Psoas muscle (tissue), 8 donors: ENCODE results near the gene SLC43A1. TPM values are rescaled to one million over a fixed set of nuclear protein-coding genes. Genes with fewer than 3 reads are reported as not detected.

Experiments used
- ATAC-seq, 4 donors: fragments of 200-7000 bp; cut with Tn5 transposase; one replicate each; pipeline ENCODE4 v1.9.1; 2020; ENCODE audit warnings: moderate library complexity in 3 of 4, mild to moderate bottlenecking in 2 of 4
- DNase-seq, 2 donors: peaks; one replicate each; pipeline ENCODE4 v3.0.0-alpha.2; 2020
- H3K27ac ChIP-seq: fragments of 200-600 bp; one replicate; pipeline ENCODE4 v1.8.0; 2022
- H3K27me3 ChIP-seq, 3 donors: fragments of 200-600 bp in 1 of 3; one replicate each; pipeline versions ENCODE4 v1.6.1 to v1.8.0; 2013 to 2022; ENCODE audit warnings: low read length in 2 of 3, mild to moderate bottlenecking in 2 of 3, moderate library complexity in 1 of 3; ENCODE audit not compliant: insufficient read depth in 3 of 3
- H3K36me3 ChIP-seq, 2 donors: fragments of 200-600 bp in 1 of 2; one replicate each; pipeline versions ENCODE4 v1.6.1 to v1.8.0; 2013 to 2022; ENCODE audit warnings: low read depth in 1 of 2, mild to moderate bottlenecking in 1 of 2, moderate library complexity in 1 of 2; ENCODE audit not compliant: insufficient read depth in 1 of 2
- H3K4me1 ChIP-seq: fragments of 200-600 bp; one replicate; pipeline ENCODE4 v1.8.0; 2022
- H3K4me3 ChIP-seq: fragments of 200-600 bp; one replicate; pipeline ENCODE4 v1.8.0; 2022; ENCODE audit warnings: mild to moderate bottlenecking
- H3K9me3 ChIP-seq: fragments of 200-600 bp; one replicate; pipeline ENCODE4 v1.8.0; 2022
- WGBS, 3 donors: extraction: QIAGEN DNeasy Blood & Tissue Kit; methylation state at CpG; one replicate each; pipeline versions ENCODE4 v1.1.6 to v1.1.7; 2013; 5-methylcytosine and 5-hydroxymethylcytosine counted together
- intact Hi-C, 2 donors: fragments of 100-400 bp; cut with DNase I; formaldehyde crosslinking; loops; one replicate each; pipeline versions ENCODE4 v1.11.0 to v1.14.2; 2022
- polyA plus RNA-seq, 3 donors: library from polyadenylated mRNA; stranded (reverse); fragments of 200-250 nt; gene quantifications; one replicate each; pipeline ENCODE4 v1.2.3, GENCODE V29; 2013
- total RNA-seq, 4 donors: library from RNA; stranded (reverse); fragmentation: NEBNext Ultra II Directional in 2 of 4; extraction: Animal tissue kit (Norgen Biotek cat#: 25700) in 2 of 4; gene quantifications; one replicate each; pipeline versions ENCODE4 v1.2.1 to v1.2.4, GENCODE V29; 2021 to 2023
- TF ChIP-seq, protein P1 (sequence below): fragments of 200-600 bp; IDR thresholded peaks from one replicate; pipeline ENCODE4 v1.8.0; 2022; ENCODE audit warnings: antibody characterized with exemption
- donor health status: healthy with polysubstance abuse.
- donor health status: DM: no; HTN: no; CAD: no; lungs with moderate emphysema.
- donor health status: Bipolar disorder and iron deficiency.
- donor health status: healthy.
- donor health status: DM: yes; HTN: yes; CAD: no.
- donor health status: DM: no; HTN: no; CAD: no.
- donor health status: DM: no; HTN: no; CAD: no.
- donor health status: DM: yes; HTN: yes; CAD: no.

SLC43A1 gene
- total and polyA plus RNA-seq, 7 donors, result 3.5 to 15.3 (median 7.5) TPM

DNA sequence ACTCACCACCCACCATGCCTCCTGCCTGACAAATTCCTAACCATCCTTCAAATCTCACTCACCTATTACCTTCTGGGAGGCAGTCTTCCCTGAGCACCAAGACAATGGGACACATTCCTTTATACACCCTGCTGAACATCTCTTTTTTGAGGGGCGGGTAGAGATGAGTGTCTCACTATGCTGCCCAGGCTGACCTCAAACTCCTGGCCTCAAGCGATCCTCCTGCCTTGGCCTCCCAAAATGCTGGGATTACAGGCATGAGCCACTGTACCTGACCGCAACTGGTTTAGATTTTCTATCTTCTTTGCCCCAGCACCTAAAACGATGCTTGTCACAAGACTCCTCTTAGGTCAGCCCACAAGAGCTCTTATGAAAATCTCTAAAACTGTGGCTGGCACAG lies 7.9 kb upstream of the SLC43A1 start:
- H3K36me3 ChIP-seq, result peaks cover 0 to 17% of the 10 kb centered on the region in 2 donors
- no peaks in the 10 kb centered on the region for H3K9me3 ChIP-seq
- H3K4me1 ChIP-seq, result no peaks in the 10 kb centered on the region
- no peak for ATAC-seq
- no peak overlapping the region for H3K27ac ChIP-seq
- WGBS, 3 donors, result 88 to 93% (median 89%) methylated on average over 4 of the region's 4 CpGs
- H3K4me3 ChIP-seq, result no peak overlapping the region
- intact Hi-C loops, result no loop called here
- DNase-seq, result no peak
- no peaks in the 10 kb centered on the region for H3K27me3 ChIP-seq
- TF ChIP-seq, protein P1, sequence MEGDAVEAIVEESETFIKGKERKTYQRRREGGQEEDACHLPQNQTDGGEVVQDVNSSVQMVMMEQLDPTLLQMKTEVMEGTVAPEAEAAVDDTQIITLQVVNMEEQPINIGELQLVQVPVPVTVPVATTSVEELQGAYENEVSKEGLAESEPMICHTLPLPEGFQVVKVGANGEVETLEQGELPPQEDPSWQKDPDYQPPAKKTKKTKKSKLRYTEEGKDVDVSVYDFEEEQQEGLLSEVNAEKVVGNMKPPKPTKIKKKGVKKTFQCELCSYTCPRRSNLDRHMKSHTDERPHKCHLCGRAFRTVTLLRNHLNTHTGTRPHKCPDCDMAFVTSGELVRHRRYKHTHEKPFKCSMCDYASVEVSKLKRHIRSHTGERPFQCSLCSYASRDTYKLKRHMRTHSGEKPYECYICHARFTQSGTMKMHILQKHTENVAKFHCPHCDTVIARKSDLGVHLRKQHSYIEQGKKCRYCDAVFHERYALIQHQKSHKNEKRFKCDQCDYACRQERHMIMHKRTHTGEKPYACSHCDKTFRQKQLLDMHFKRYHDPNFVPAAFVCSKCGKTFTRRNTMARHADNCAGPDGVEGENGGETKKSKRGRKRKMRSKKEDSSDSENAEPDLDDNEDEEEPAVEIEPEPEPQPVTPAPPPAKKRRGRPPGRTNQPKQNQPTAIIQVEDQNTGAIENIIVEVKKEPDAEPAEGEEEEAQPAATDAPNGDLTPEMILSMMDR, result no peak

DNA sequence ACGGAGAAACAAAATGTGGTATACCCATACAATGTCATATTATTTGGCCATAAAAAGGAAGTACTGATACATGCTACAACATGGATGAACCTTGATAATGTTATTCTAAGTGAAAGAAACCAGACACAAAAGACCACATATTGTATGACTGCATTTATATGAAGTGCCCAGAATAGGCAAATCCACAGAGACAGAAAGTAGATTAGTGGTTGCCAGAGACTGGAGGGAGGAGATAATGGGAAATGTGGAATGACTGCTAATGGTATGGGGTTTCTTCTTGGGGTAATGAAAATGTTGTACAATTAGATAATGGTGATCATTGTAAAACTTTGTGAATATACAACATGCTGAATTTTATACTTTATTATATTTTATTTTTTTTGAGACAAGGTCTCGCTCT lies 5.6 kb upstream of the SLC43A1 start:
- peaks cover 0 to 6% of the 10 kb centered on the region in 2 donors for H3K36me3 ChIP-seq
- peaks cover under 1% of the 10 kb centered on the region for H3K4me1 ChIP-seq
- 93 to 94% (median 93%) methylated on average over 2 of the region's 2 CpGs for WGBS, 3 donors
- intact Hi-C loops, result no loop called here
- ATAC-seq (no peak), DNase-seq (no peak)
- no peaks in the 10 kb centered on the region for H3K27me3 ChIP-seq
- TF ChIP-seq, protein P1, result no peak
- H3K4me3 ChIP-seq, result no peak overlapping the region
- no peak overlapping the region for H3K27ac ChIP-seq
- H3K9me3 ChIP-seq, result no peaks in the 10 kb centered on the region

DNA sequence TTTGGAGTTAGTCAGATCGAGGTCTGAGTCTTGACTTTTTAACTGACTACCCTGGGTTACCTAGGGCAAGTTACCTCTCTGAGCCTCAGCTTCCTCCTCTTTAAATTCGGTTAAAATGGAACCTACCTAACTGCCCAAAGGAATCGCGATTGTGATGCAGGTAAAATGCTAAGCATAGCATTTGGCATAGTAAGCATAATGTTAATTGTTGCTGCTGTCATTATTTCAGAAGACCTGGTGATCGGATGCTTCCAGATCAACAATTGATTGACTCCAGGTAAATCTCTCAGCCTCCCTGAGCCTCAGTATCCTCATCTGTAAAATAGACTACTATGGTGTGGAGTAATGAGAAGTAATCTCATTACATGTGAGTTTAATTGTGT lies 550 bp upstream of the SLC43A1 start:
- TF ChIP-seq, protein P1, result no peak
- DNase-seq (no peak), ATAC-seq (no peak)
- Histone ChIP-seq H3K27me3 (no peaks in the 10 kb centered on the region), H3K4me3 (peak overlapping the region; percentile 77), H3K27ac (peak overlapping the region; percentile 68), H3K36me3 (peaks cover 0 to 8% of the 10 kb centered on the region in 2 donors), H3K9me3 (no peaks in the 10 kb centered on the region), H3K4me1 (peaks cover 11% of the 10 kb centered on the region)
- intact Hi-C loops, result no loop called here
- 26 to 31% (median 30%) methylated on average over 5 of the region's 5 CpGs for WGBS, 3 donors

DNA sequence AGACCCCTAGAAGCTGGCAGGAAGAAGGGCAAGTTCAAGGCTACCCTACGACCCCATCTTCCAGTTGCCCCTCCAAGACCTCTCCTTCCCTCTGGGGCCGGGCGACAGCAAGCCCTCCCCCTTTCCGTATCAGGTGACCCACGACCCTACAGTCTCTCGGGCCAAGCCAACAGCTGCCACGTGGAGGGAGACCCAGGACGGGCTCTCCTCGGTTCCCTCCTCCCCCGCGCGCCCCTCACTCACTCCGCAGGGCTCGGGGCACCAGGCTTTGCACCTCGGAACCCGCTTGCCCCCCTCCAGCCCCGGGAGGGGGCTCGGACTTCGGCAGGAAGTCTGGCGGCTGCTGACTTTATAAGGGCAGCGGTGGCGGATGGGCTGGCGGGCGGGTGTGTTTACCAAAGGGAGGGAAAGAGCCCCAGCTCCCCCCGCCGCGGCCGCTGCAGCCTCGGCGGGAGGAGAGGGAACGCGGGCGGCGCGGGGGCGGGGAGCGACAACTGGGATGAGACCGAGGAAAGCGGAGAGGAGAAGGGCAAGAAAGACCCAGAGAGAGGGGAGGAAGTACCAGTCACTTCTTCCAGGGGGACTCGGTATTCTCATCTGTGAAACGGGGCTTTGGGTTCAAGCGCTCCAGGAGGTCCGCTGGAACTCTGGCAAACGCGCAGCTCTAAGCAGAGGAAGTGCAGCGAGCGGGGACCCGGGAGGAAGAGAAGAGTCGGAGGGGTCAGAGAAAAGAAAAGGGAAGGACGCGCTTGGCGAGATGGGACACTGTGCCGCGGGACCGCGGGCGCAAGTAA lies 767 bp downstream of the SLC43A1 start:
- H3K27ac ChIP-seq, result peak overlapping the region; percentile 68
- no peaks in the 10 kb centered on the region for H3K27me3 ChIP-seq
- H3K4me3 ChIP-seq, result peak overlapping the region; percentile 77
- peak; percentile 50 to 87 (median 66) for ATAC-seq
- H3K4me1 ChIP-seq, result peaks cover 11% of the 10 kb centered on the region
- peak; percentile 60 to 83 for DNase-seq
- peaks cover 0 to 8% of the 10 kb centered on the region in 2 donors for H3K36me3 ChIP-seq
- no peaks in the 10 kb centered on the region for H3K9me3 ChIP-seq
- 0 to 1% (median 1%) methylated on average over 44 to 57 of the region's 57 CpGs for WGBS, 3 donors
- TF ChIP-seq, protein P1, result no peak
- intact Hi-C loops, result no loop called here
